Gastroesophageal sphincter (tissue), 3 donors: Measurements from ENCODE around the gene TYW3.

Experiments
- CTCF ChIP-seq, 4 experiments: fragments of 200-600 bp in 2 of 4; fragments of 450-650 bp in 2 of 4; sonication (generic) in 1 of 4; IDR thresholded peaks; one replicate each; pipeline ENCODE4 v1.5.1; 2017 to 2019; ENCODE audit warnings: antibody characterized with exemption in 4 of 4, mild to moderate bottlenecking in 2 of 4, moderate library complexity in 2 of 4
- EP300 ChIP-seq: sonication (generic); formaldehyde crosslinking; IDR thresholded peaks from one replicate; pipeline ENCODE4 v1.6.1; 2017; ENCODE audit warnings: antibody characterized with exemption, mild to moderate bottlenecking
- POLR2A ChIP-seq, 2 donors: fragments of 450-650 bp; IDR thresholded peaks; one replicate each; pipeline ENCODE4 v1.6.1; 2017; ENCODE audit warnings: antibody characterized with exemption in 2 of 2, mild to moderate bottlenecking in 2 of 2, moderate library complexity in 1 of 2
- POLR2AphosphoS5 ChIP-seq: sonication (generic); formaldehyde crosslinking; IDR thresholded peaks from one replicate; pipeline ENCODE4 v1.6.1; 2017; ENCODE audit warnings: antibody characterized with exemption

- TF ChIP-seq CTCF (IDR thresholded peaks at IDR 0.05) = no peak
- no peak for TF ChIP-seq POLR2A (IDR thresholded peaks at IDR 0.05)
- TF ChIP-seq EP300 = no peak
- TF ChIP-seq POLR2AphosphoS5 = no peak
Measured at GRCh38 chr1:74716822-74717221, 16.1 kb upstream of the TYW3 start.
